CD4-positive, alpha-beta T cell (primary cell): Measurements from ENCODE around the gene QRFP. TPM values are rescaled to one million over a fixed set of nuclear protein-coding genes. Genes with fewer than 3 reads are reported as not detected.

Experiments used
- ATAC-seq: fragments of 200-7000 bp; cut with Tn5 transposase; one replicate; pipeline ENCODE4 v1.10.0; 2022; ENCODE audit warnings: mild to moderate bottlenecking; ENCODE audit not compliant: poor library complexity
- CTCF ChIA-PET: fragments of 350-600 bp; sonication (Branson Sonifier 250); formaldehyde crosslinking; loops from one replicate; lab custom pipeline; 2021; ENCODE audit warnings: antibody characterized with exemption, inconsistent platforms; lab: Charles Lee
- POLR2A ChIA-PET: fragments of 350-600 bp; sonication (Branson Sonifier 250); formaldehyde crosslinking; loops from one replicate; lab custom pipeline; 2021; ENCODE audit warnings: antibody characterized with exemption, inconsistent platforms; lab: Charles Lee
- DNase-seq, 14 experiments: peaks; one replicate each; pipeline ENCODE4 v3.0.0-alpha.2; 2013 to 2020; ENCODE audit warnings: mixed read lengths in 2 of 14
- H3K27ac ChIP-seq, 2 donors: one replicate each; pipeline versions ENCODE4 v1.5.1 to v1.7.0; 2013; ENCODE audit warnings: low read length in 2 of 2, low read depth in 1 of 2, mild to moderate bottlenecking in 1 of 2
- H3K27me3 ChIP-seq, 2 experiments: 1 replicate in 1 of 2; 2 replicates in 1 of 2; pipeline versions ENCODE4 v1.6.1 to v1.7.0; 2013; ENCODE audit warnings: low read length in 2 of 2, control low read depth in 1 of 2, mild to moderate bottlenecking in 1 of 2, moderate library complexity in 1 of 2; ENCODE audit not compliant: insufficient read depth in 2 of 2, control insufficient read depth in 1 of 2
- H3K36me3 ChIP-seq: one replicate; pipeline ENCODE4 v1.6.1; 2013; ENCODE audit warnings: low read length, control low read depth; ENCODE audit not compliant: insufficient read depth
- H3K4me1 ChIP-seq: one replicate; pipeline ENCODE4 v1.6.1; 2013; ENCODE audit warnings: low read length, control low read depth; ENCODE audit not compliant: insufficient read depth
- H3K4me3 ChIP-seq: one replicate; pipeline ENCODE4 v1.5.1; 2013; ENCODE audit warnings: mild to moderate bottlenecking, low read length, moderate library complexity
- H3K9me3 ChIP-seq, 2 experiments: 1 replicate in 1 of 2; 2 replicates in 1 of 2; pipeline versions ENCODE4 v1.6.1 to v1.7.0; 2013; ENCODE audit warnings: low read length in 2 of 2, mild to moderate bottlenecking in 2 of 2, control low read depth in 1 of 2, moderate library complexity in 1 of 2; ENCODE audit not compliant: control insufficient read depth in 1 of 2, insufficient read depth in 1 of 2
- H3K27ac Mint-ChIP-seq: one replicate; pipeline ENCODE4 v1.8.0; 2020; ENCODE audit warnings: mixed read lengths
- H3K27me3 Mint-ChIP-seq: one replicate; pipeline ENCODE4 v1.8.0; 2021; ENCODE audit warnings: mixed read lengths
- H3K36me3 Mint-ChIP-seq: one replicate; pipeline ENCODE4 v1.8.0; 2021; ENCODE audit warnings: low read depth, mixed read lengths
- H3K4me1 Mint-ChIP-seq: one replicate; pipeline ENCODE4 v1.8.0; 2021; ENCODE audit warnings: low read depth, mixed read lengths
- H3K4me3 Mint-ChIP-seq: one replicate; pipeline ENCODE4 v1.8.0; 2020; ENCODE audit warnings: mild to moderate bottlenecking, mixed read lengths
- H3K9me3 Mint-ChIP-seq: one replicate; pipeline ENCODE4 v1.8.0; 2020; ENCODE audit warnings: mixed read lengths
- intact Hi-C, 2 experiments: fragments of 100-400 bp; cut with DNase I in 1 of 2; cut with micrococcal nuclease in 1 of 2; formaldehyde crosslinking; loops; one replicate each; pipeline versions ENCODE4 v1.15.1 to v1.9.0; 2023 to 2025; cut with DNase I, micrococcal nuclease
- polyA plus RNA-seq, 2 donors: library from polyadenylated mRNA; unstranded; fragments of 120-200 nt; gene quantifications; one replicate each; pipeline ENCODE4 v1.2.1, GENCODE V29; 2013
- total RNA-seq, 174 experiments: library from RNA in 2 of 174; stranded (reverse) in 2 of 174; gene quantifications; one replicate each; pipeline ENCODE4 v1.2.3 and lab custom pipeline; 2021 to 2026
- TF ChIP-seq, protein P1 (sequence below): fragments of 200-600 bp; IDR thresholded peaks from one replicate; pipeline ENCODE4 v1.8.0; 2022; ENCODE audit warnings: antibody characterized with exemption, mild to moderate bottlenecking

The QRFP gene
- total RNA-seq (not detected), total RNA-seq (lab: John Stamatoyannopoulos, UW) (0 to 0.13 (median 0) reads per million in 172 experiments)
- 0.25 TPM for polyA plus RNA-seq (2013, experiment 1 of 2)
- 0.15 TPM for polyA plus RNA-seq (2013, experiment 2 of 2)

GRCh38 chr9:130896233-130897014 is at the start of gene QRFP:
TSS of gene QRFP (minus strand) at chr9:130896812. CDS start at chr9:130893838, 2,974 bp downstream.
- H3K27me3 Mint-ChIP-seq: no peaks in the 10 kb centered on the region
- peaks cover 4% of the 10 kb centered on the region for H3K36me3 Mint-ChIP-seq
- no peak within 1 kb of the TSS for H3K4me3 Mint-ChIP-seq
- TF ChIP-seq, protein P1, sequence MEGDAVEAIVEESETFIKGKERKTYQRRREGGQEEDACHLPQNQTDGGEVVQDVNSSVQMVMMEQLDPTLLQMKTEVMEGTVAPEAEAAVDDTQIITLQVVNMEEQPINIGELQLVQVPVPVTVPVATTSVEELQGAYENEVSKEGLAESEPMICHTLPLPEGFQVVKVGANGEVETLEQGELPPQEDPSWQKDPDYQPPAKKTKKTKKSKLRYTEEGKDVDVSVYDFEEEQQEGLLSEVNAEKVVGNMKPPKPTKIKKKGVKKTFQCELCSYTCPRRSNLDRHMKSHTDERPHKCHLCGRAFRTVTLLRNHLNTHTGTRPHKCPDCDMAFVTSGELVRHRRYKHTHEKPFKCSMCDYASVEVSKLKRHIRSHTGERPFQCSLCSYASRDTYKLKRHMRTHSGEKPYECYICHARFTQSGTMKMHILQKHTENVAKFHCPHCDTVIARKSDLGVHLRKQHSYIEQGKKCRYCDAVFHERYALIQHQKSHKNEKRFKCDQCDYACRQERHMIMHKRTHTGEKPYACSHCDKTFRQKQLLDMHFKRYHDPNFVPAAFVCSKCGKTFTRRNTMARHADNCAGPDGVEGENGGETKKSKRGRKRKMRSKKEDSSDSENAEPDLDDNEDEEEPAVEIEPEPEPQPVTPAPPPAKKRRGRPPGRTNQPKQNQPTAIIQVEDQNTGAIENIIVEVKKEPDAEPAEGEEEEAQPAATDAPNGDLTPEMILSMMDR: no peak
- CTCF ChIA-PET: no interaction called here
- Histone ChIP-seq H3K4me3 (no peak within 1 kb of the TSS), H3K36me3 (peaks cover 2% of the 10 kb centered on the region), H3K27me3 (peaks cover 0 to 3% of the 10 kb centered on the region in 2 experiments), H3K4me1 (no peaks in the 10 kb centered on the region), H3K9me3 (no peaks in the 10 kb centered on the region), H3K27ac (no peak within 1 kb of the TSS)
- intact Hi-C loops: no loop called here
- H3K4me1 Mint-ChIP-seq: no peaks in the 10 kb centered on the region
- POLR2A ChIA-PET: no interaction called here
- no peak within 1 kb of the TSS for H3K27ac Mint-ChIP-seq
- no peaks in the 10 kb centered on the region for H3K9me3 Mint-ChIP-seq
- ATAC-seq: no peak
- DNase-seq: no peak

GRCh38 chr9:130945173-130945572 is 48.6 kb upstream of the QRFP start:
- ChIA-PET CTCF (no interaction called here), POLR2A (no interaction called here)
- Histone ChIP-seq H3K9me3 (peaks cover 0 to 8% of the 10 kb centered on the region in 2 experiments), H3K4me3 (no peak overlapping the region), H3K36me3 (no peaks in the 10 kb centered on the region), H3K27ac (no peak overlapping the region), H3K27me3 (peaks cover 17 to 19% of the 10 kb centered on the region in 2 experiments), H3K4me1 (peaks cover 11% of the 10 kb centered on the region)
- no peaks in the 10 kb centered on the region for H3K36me3 Mint-ChIP-seq
- TF ChIP-seq, protein P1: no peak
- ATAC-seq (no peak), DNase-seq (no peak)
- peaks cover 69% of the 10 kb centered on the region for H3K27me3 Mint-ChIP-seq
- H3K4me3 Mint-ChIP-seq: no peak overlapping the region
- intact Hi-C loops: no loop called here
- no peaks in the 10 kb centered on the region for H3K9me3 Mint-ChIP-seq
- H3K4me1 Mint-ChIP-seq: peaks cover 9% of the 10 kb centered on the region
- no peak overlapping the region for H3K27ac Mint-ChIP-seq

DNA sequence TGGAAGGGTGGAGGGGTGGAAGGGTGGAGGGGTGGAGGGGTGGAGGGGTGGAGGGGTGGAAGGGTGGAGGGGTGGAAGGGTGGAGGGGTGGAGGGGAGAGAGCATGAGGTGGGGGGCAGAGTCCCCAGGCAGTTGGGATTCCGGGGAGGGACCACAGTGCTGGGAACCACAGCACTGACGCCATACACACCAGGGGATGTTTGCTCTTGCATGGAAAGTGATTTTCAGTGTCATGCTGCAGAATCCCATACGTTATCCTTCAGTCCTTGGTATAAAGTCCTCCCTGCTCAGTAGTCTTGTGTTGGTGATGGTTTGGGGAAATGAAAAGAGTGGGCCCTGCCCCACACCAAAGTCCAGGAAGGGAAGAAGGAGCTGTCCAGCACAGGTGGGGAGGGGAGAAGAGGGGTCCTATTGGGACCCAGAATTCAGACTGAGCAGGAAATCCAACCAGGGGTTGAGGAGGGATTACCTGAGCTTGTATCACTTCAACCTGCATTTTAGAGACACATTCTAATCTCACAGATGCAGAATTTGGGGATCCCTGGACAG is 48.0 kb upstream of the QRFP start:
- H3K27ac ChIP-seq: no peak overlapping the region
- ChIA-PET POLR2A (no interaction called here), CTCF (no interaction called here)
- no peak overlapping the region for H3K4me3 Mint-ChIP-seq
- H3K36me3 Mint-ChIP-seq: no peaks in the 10 kb centered on the region
- peaks cover 20 to 24% of the 10 kb centered on the region in 2 experiments for H3K27me3 ChIP-seq
- peaks cover 11% of the 10 kb centered on the region for H3K4me1 ChIP-seq
- peaks cover 9% of the 10 kb centered on the region for H3K4me1 Mint-ChIP-seq
- H3K27me3 Mint-ChIP-seq: peaks cover 64% of the 10 kb centered on the region
- H3K4me3 ChIP-seq: no peak overlapping the region
- no peaks in the 10 kb centered on the region for H3K36me3 ChIP-seq
- H3K27ac Mint-ChIP-seq: no peak overlapping the region
- TF ChIP-seq, protein P1: no peak
- peaks cover 0 to 5% of the 10 kb centered on the region in 2 experiments for H3K9me3 ChIP-seq
- DNase-seq (no peak), ATAC-seq (no peak)
- intact Hi-C loops: no loop called here
- no peaks in the 10 kb centered on the region for H3K9me3 Mint-ChIP-seq
